ENCODE measurements around the gene KRT74. TPM values are rescaled to one million over a fixed set of nuclear protein-coding genes. Genes with fewer than 3 reads are reported as not detected.

Gene KRT74
- total RNA-seq, 1 experiment from 2014 or later = not detected

DNA sequence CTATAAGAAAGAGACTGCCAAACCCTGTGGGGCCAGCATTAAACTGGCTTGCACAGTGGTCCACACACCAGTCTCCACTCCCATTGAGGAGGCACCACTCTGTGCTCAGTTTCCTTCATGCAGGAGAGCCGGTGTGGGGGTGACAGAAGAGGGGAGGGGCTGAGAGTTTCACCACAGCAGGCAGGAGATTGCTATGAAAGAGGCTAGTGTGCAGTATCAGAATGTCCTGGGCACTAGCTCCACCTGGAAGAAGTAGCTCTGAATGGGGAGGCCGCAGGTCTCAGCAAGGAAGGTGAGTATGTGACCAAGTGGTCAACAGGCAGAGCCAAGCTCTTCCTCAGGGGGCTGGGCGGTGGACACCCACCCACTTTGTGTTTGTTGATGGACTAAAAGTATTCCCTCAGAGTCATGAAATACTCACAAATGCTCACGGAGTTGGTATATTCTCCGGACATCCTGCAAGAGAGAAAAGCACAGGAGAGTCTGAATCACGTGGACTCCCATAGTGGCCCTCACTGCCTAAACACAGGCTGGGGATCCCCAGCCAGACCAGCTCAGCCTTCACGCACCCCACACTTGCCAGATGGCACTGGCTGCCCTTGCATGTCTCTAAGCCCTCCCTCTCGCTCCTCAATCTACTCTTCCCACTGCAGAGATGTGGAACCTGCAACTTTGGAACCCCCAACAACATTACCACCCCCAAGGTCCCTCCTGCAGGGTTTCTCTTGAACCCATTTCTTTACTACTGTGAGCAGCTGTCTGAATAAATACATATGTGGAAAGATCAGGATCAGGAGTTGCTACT is 35.4 kb upstream of the KRT74 start:
- no peaks in the 10 kb centered on the region for H4K20me1 ChIP-seq (ENCODE audit: low read length)
- no peak overlapping the region for H3K4me2 ChIP-seq (ENCODE audit: low read length)
- H3K36me3 ChIP-seq (ENCODE audit: low read depth, low read length) = no peaks in the 10 kb centered on the region
- BruUV-seq (replicated peaks) = no TSS peak
- no peak overlapping the region for H2AFZ ChIP-seq (ENCODE audit: low read length)
- H3K9me2 ChIP-seq (replicated peaks; ENCODE audit: low read length) = no peaks in the 10 kb centered on the region
- H3K4me1 ChIP-seq (ENCODE audit: insufficient read depth, low read length) = no peaks in the 10 kb centered on the region
- DNase-seq = no peak
- H3K4me3 ChIP-seq (ENCODE audit: low read length) = no peak overlapping the region
- ChIA-PET CTCF (no interaction called here), POLR2A (ENCODE audit: unreplicated experiment) (no interaction called here)
- H3K27me3 ChIP-seq (ENCODE audit: low read length) = peaks cover 39% of the 10 kb centered on the region
- H3F3A ChIP-seq (ENCODE audit: low read length, unreplicated experiment) = no peaks in the 10 kb centered on the region
- ATAC-seq = no peak
- H3K27ac ChIP-seq (ENCODE audit: low read length) = no peak overlapping the region
- no peak overlapping the region for H3K9ac ChIP-seq (ENCODE audit: low read length)
- TF ChIP-seq EZH2 (IDR thresholded peaks at IDR 0.05; ENCODE audit: low read length, unreplicated experiment) (no peak), EZH2phosphoT487 (IDR thresholded peaks at IDR 0.05; ENCODE audit: borderline replicate concordance, low read length) (no peak)
- TF ChIP-seq, protein P1, sequence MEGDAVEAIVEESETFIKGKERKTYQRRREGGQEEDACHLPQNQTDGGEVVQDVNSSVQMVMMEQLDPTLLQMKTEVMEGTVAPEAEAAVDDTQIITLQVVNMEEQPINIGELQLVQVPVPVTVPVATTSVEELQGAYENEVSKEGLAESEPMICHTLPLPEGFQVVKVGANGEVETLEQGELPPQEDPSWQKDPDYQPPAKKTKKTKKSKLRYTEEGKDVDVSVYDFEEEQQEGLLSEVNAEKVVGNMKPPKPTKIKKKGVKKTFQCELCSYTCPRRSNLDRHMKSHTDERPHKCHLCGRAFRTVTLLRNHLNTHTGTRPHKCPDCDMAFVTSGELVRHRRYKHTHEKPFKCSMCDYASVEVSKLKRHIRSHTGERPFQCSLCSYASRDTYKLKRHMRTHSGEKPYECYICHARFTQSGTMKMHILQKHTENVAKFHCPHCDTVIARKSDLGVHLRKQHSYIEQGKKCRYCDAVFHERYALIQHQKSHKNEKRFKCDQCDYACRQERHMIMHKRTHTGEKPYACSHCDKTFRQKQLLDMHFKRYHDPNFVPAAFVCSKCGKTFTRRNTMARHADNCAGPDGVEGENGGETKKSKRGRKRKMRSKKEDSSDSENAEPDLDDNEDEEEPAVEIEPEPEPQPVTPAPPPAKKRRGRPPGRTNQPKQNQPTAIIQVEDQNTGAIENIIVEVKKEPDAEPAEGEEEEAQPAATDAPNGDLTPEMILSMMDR (conservative IDR thresholded peaks at IDR 0.05; ENCODE audit: low read depth, low read length) = no peak
- no peaks in the 10 kb centered on the region for H3K79me2 ChIP-seq (ENCODE audit: low read length)
- H3K9me3 ChIP-seq (ENCODE audit: low read length) = no peaks in the 10 kb centered on the region
- intact Hi-C loops (cut with micrococcal nuclease) = no loop called here

DNA sequence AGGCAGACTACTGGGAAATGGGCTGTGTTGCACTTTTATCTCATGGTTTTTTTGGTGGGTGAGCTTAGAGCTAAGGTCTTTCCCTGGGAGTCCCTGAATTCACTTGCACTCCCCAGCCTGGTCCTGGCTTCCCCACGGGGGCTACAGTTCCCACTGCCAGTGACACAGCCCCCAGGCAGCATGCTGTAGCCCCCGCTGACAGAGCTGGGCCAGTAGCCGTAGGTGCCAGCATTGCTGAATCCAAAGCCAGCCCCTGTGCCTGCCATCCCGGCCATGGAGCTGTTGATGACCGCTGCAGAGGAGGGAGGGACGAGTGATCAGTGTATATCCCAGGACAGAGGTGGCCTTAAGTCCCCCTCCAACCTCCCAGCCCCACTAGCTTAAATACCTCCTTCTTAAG is 34.5 kb upstream of the KRT74 start:
- CTCF ChIA-PET = no interaction called here
- no peak for DNase-seq
- no peak overlapping the region for H3K27ac ChIP-seq (ENCODE audit: low read length)
- POLR2A ChIA-PET (ENCODE audit: unreplicated experiment) = no interaction called here
- H2AFZ ChIP-seq (ENCODE audit: low read length) = no peak overlapping the region
- H3K27me3 ChIP-seq (ENCODE audit: low read length) = peaks cover 39% of the 10 kb centered on the region
- H3K4me1 ChIP-seq (ENCODE audit: insufficient read depth, low read length) = no peaks in the 10 kb centered on the region; the same call in 1 of the 2 replicates
- H3K79me2 ChIP-seq (ENCODE audit: low read length) = no peaks in the 10 kb centered on the region
- BruUV-seq (replicated peaks) = no TSS peak
- H3K9me2 ChIP-seq (replicated peaks; ENCODE audit: low read length) = no peaks in the 10 kb centered on the region
- H3K36me3 ChIP-seq (ENCODE audit: low read depth, low read length) = no peaks in the 10 kb centered on the region
- H3F3A ChIP-seq (ENCODE audit: low read length, unreplicated experiment) = no peaks in the 10 kb centered on the region
- no peak for ATAC-seq
- no peaks in the 10 kb centered on the region for H3K9me3 ChIP-seq (ENCODE audit: low read length)
- H3K9ac ChIP-seq (ENCODE audit: low read length) = no peak overlapping the region
- TF ChIP-seq, protein P1 (conservative IDR thresholded peaks at IDR 0.05; ENCODE audit: low read depth, low read length) = no peak
- TF ChIP-seq EZH2phosphoT487 (IDR thresholded peaks at IDR 0.05; ENCODE audit: borderline replicate concordance, low read length) (no peak), EZH2 (IDR thresholded peaks at IDR 0.05; ENCODE audit: low read length, unreplicated experiment) (no peak)
- intact Hi-C loops (cut with micrococcal nuclease) = no loop called here
- no peak overlapping the region for H3K4me2 ChIP-seq (ENCODE audit: low read length)
- no peak overlapping the region for H3K4me3 ChIP-seq (ENCODE audit: low read length)
- H4K20me1 ChIP-seq (ENCODE audit: low read length) = no peaks in the 10 kb centered on the region

DNA sequence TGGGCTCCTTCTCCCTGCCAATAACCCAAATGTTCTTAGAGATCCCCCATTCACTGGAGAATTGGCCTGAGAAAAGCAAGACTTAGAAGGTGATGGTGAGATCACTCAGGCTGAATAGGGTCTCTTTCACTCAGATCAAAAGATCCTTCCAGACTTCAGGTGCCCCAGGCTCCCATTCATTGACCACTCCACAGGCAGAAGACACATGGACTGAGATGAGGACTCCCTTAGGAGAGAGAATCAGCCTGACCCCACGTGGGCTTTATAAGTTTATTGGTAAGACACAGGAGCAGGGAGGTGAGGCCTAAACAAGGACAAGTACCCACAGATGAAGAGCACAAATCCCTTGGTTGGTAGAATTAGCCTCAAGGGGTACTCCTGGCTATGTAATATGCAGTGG is 33.7 kb upstream of the KRT74 start:
- Histone ChIP-seq H3K27ac (ENCODE audit: low read length) (no peak overlapping the region), H3F3A (ENCODE audit: low read length, unreplicated experiment) (no peaks in the 10 kb centered on the region), H3K4me1 (ENCODE audit: insufficient read depth, low read length) (no peaks in the 10 kb centered on the region; the same call in 1 of the 2 replicates), H3K9me3 (ENCODE audit: low read length) (no peaks in the 10 kb centered on the region), H3K9me2 (replicated peaks; ENCODE audit: low read length) (no peaks in the 10 kb centered on the region), H3K4me2 (ENCODE audit: low read length) (no peak overlapping the region), H3K36me3 (ENCODE audit: low read depth, low read length) (no peaks in the 10 kb centered on the region), H3K79me2 (ENCODE audit: low read length) (no peaks in the 10 kb centered on the region), H3K27me3 (ENCODE audit: low read length) (peaks cover 36% of the 10 kb centered on the region), H3K4me3 (ENCODE audit: low read length) (no peak overlapping the region), H3K9ac (ENCODE audit: low read length) (no peak overlapping the region), H2AFZ (ENCODE audit: low read length) (no peak overlapping the region), H4K20me1 (ENCODE audit: low read length) (no peaks in the 10 kb centered on the region)
- ATAC-seq (no peak), DNase-seq (no peak)
- ChIA-PET POLR2A (ENCODE audit: unreplicated experiment) (no interaction called here), CTCF (no interaction called here)
- TF ChIP-seq EZH2phosphoT487 (IDR thresholded peaks at IDR 0.05; ENCODE audit: borderline replicate concordance, low read length) (no peak), EZH2 (IDR thresholded peaks at IDR 0.05; ENCODE audit: low read length, unreplicated experiment) (no peak)
- TF ChIP-seq, protein P1 (conservative IDR thresholded peaks at IDR 0.05; ENCODE audit: low read depth, low read length) = no peak
- BruUV-seq (replicated peaks) = no TSS peak
- intact Hi-C loops (cut with micrococcal nuclease) = no loop called here

Data from PC-3 (cell line).